ENCODE measurements around the gene KCNN2. TPM values are rescaled to one million over a fixed set of nuclear protein-coding genes. Genes with fewer than 3 reads are reported as not detected.

The KCNN2 gene
- total and polyA plus RNA-seq, 7 donors = 0.20 to 2.9 (median 0.63) TPM

DNA sequence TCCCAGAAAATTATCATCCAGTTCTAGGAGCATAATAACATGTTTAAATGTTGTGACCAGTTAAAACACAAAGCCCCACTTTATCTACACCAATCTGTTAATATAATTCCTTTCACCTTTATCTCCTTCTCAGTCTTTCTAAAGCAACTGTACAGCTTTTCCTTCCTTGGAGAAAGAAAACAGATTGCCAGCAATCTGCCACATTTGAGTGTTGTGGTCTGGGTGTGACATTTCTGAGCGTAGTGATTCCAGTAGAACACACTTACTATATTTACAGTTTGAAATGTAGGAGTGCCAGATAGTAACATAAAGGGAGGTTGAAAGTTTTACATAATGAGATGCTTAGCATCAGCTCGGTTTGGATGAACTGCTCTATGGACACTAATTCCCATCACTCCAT, 76.1 kb downstream of the KCNN2 start:
- Histone ChIP-seq H3K27ac (no peak overlapping the region), H3K36me3 (ENCODE audit: insufficient read depth in 1 of 2, low read depth in 1 of 2) (no peaks in the 10 kb centered on the region), H3K4me1 (no peaks in the 10 kb centered on the region), H3K9me3 (no peaks in the 10 kb centered on the region), H3K27me3 (ENCODE audit: insufficient read depth in 3 of 3, low read length in 2 of 3) (no peaks in the 10 kb centered on the region), H3K4me3 (no peak overlapping the region)
- TF ChIP-seq, protein P1, sequence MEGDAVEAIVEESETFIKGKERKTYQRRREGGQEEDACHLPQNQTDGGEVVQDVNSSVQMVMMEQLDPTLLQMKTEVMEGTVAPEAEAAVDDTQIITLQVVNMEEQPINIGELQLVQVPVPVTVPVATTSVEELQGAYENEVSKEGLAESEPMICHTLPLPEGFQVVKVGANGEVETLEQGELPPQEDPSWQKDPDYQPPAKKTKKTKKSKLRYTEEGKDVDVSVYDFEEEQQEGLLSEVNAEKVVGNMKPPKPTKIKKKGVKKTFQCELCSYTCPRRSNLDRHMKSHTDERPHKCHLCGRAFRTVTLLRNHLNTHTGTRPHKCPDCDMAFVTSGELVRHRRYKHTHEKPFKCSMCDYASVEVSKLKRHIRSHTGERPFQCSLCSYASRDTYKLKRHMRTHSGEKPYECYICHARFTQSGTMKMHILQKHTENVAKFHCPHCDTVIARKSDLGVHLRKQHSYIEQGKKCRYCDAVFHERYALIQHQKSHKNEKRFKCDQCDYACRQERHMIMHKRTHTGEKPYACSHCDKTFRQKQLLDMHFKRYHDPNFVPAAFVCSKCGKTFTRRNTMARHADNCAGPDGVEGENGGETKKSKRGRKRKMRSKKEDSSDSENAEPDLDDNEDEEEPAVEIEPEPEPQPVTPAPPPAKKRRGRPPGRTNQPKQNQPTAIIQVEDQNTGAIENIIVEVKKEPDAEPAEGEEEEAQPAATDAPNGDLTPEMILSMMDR (IDR thresholded peaks at IDR 0.05) = no peak
- DNase-seq = no peak
- no peak for ATAC-seq
- WGBS, 3 donors = 36 to 56% (median 41%) methylated on average over 2 of the region's 2 CpGs
- intact Hi-C loops (cut with DNase I) = no loop called here

- intact Hi-C loops (cut with DNase I) = no loop called here
- Histone ChIP-seq H3K36me3 (ENCODE audit: insufficient read depth in 1 of 2, low read depth in 1 of 2) (no peaks in the 10 kb centered on the region), H3K27me3 (ENCODE audit: insufficient read depth in 3 of 3, low read length in 2 of 3) (no peaks in the 10 kb centered on the region), H3K4me3 (no peak overlapping the region), H3K4me1 (no peaks in the 10 kb centered on the region), H3K9me3 (no peaks in the 10 kb centered on the region), H3K27ac (no peak overlapping the region)
- no peak for DNase-seq
- 55 to 65% (median 61%) methylated on average over 4 of the region's 4 CpGs for WGBS, 3 donors
- TF ChIP-seq, protein P1 (IDR thresholded peaks at IDR 0.05) = no peak
- ATAC-seq = no peak
Measured at GRCh38 chr5:114438471-114438870, 76.6 kb downstream of the KCNN2 start.

GRCh38 chr5:114447084-114447773, 85.4 kb downstream of the KCNN2 start:
- intact Hi-C loops (cut with DNase I) = loop anchor here (5.0 to 10.0 kb wide), 3 partner anchors 135 to 832 kb away; no protein-coding TSS in a partner anchor

GRCh38 chr5:114448481-114448880, 86.6 kb downstream of the KCNN2 start:
- no peaks in the 10 kb centered on the region for H3K9me3 ChIP-seq
- 57 to 72% (median 62%) methylated on average over 4 of the region's 4 CpGs for WGBS, 3 donors
- H3K27ac ChIP-seq = no peak overlapping the region
- intact Hi-C loops (cut with DNase I) = loop anchor here (2.0 to 10.0 kb wide), 4 partner anchors 136 to 834 kb away; no protein-coding TSS in a partner anchor
- no peak overlapping the region for H3K4me3 ChIP-seq
- TF ChIP-seq, protein P1 (IDR thresholded peaks at IDR 0.05) = no peak
- no peak for ATAC-seq
- DNase-seq = no peak
- no peaks in the 10 kb centered on the region for H3K4me1 ChIP-seq
- H3K27me3 ChIP-seq (ENCODE audit: insufficient read depth in 3 of 3, low read length in 2 of 3) = peaks cover 0 to 2% (median 0%) of the 10 kb centered on the region in 3 donors
- H3K36me3 ChIP-seq (ENCODE audit: insufficient read depth in 1 of 2, low read depth in 1 of 2) = no peaks in the 10 kb centered on the region

More at GRCh38 chr5:114447084-114447773, 85.4 kb downstream of the KCNN2 start:
- Histone ChIP-seq H3K4me1 (no peaks in the 10 kb centered on the region), H3K36me3 (ENCODE audit: insufficient read depth in 1 of 2, low read depth in 1 of 2) (no peaks in the 10 kb centered on the region), H3K9me3 (no peaks in the 10 kb centered on the region), H3K27ac (no peak overlapping the region), H3K4me3 (no peak overlapping the region), H3K27me3 (ENCODE audit: insufficient read depth in 3 of 3, low read length in 2 of 3) (peaks cover 0 to 2% (median 0%) of the 10 kb centered on the region in 3 donors)
- 63 to 86% (median 66%) methylated on average over 1 of the region's 1 CpG for WGBS, 3 donors
- DNase-seq (no peak), ATAC-seq (no peak)
- TF ChIP-seq, protein P1 (IDR thresholded peaks at IDR 0.05) = no peak
